GM21528 (cell line): Measurements from ENCODE around the gene DEFB125.

ENCODE experiments used
- ATAC-seq: cut with Tn5 transposase; IDR thresholded peaks from one replicate; pipeline ENCODE4 v1.9.1; 2021; ENCODE audit warnings: mild to moderate bottlenecking, moderate library complexity; ENCODE audit not compliant: unreplicated experiment, low FRiP score

The DEFB125 gene

DNA sequence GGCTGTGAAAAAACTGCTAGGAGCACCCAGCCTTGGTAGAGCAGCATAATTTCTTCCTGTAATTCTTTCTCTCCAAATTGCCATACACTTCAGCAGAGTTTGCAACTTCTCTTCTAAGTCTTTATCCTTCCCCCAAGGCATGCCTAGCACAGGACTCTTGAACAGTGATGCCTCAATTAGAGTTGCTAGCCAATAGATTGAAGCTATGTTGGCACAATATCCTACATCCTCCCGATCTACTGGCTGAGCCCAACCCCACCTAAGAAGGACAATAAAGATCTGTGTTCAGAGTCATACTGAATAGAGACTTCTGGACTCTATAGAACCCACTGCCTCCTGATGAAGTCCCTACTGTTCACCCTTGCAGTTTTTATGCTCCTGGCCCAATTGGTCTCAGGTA, 54.8 kb downstream of the DEFB125 start, which contains the start of gene DEFB126:
Gene DEFB126, plus strand, starts transcription at position 301 of the 400 bp plus-strand sequence. Its CDS starts 39 bp downstream, at position 340.
- ATAC-seq, result no peak

DNA sequence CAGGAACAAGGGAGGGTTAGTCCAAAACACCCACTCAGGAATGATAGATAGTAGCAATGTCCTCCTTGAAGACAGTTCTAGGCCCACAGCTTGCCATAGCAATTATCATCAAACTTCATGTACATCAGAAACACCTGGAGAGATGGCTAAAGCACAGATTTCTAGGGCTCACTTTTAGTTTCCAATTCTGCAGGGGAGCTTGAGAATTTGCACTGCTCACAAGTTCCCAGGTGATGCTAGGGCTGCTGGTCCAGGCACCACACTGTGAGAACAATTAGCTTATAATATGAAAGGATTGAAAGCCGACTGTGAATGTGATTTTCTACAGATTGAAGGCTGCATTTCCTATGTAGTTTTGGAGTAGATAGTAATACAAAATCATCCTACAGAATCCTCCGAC, 58.4 kb downstream of the DEFB125 start:
- ATAC-seq, result no peak
